WTC11 (cell line): Measurements from ENCODE around the gene CD82.
"Not testable (repeated sequence)": the region's sequence is repeated elsewhere in the genome, so short reads cannot be mapped to it uniquely, and the experiment has no call there.

Experiments used
- CTCF ChIP-seq: fragments of 200-600 bp; IDR thresholded peaks from 2 replicates; pipeline ENCODE4 v1.8.0; 2022; ENCODE audit warnings: antibody characterized with exemption
- E2F1 ChIP-seq: sonication (generic); formaldehyde crosslinking; IDR thresholded peaks from 2 replicates; pipeline ENCODE4 v1.8.0; 2022; ENCODE audit warnings: mild to moderate bottlenecking, missing genetic modification reagents
- FOXK1 ChIP-seq: sonication (generic); formaldehyde crosslinking; IDR thresholded peaks from 2 replicates; pipeline ENCODE4 v1.8.0; 2022; ENCODE audit warnings: mild to moderate bottlenecking, moderate library complexity, missing genetic modification reagents
- FOXP1 ChIP-seq: sonication (generic); formaldehyde crosslinking; IDR thresholded peaks from 2 replicates; pipeline ENCODE4 v1.8.0; 2022; ENCODE audit warnings: missing genetic modification reagents, mild to moderate bottlenecking, moderate library complexity, borderline replicate concordance
- IRF2 ChIP-seq: sonication (generic); formaldehyde crosslinking; IDR thresholded peaks from 2 replicates; pipeline ENCODE4 v1.8.0; 2022; ENCODE audit warnings: low read depth, missing genetic modification reagents, borderline replicate concordance
- JAZF1 ChIP-seq: fragments of 250-450 bp; sonication (Bioruptor Pico); IDR thresholded peaks from 2 replicates; pipeline ENCODE4 v1.9.0; 2021; ENCODE audit warnings: moderate library complexity, mild to moderate bottlenecking, inconsistent platforms
- MYBL2 ChIP-seq: sonication (generic); formaldehyde crosslinking; IDR thresholded peaks from 2 replicates; pipeline ENCODE4 v1.8.1; 2023; ENCODE audit warnings: mild to moderate bottlenecking, moderate library complexity, missing genetic modification reagents
- RELA ChIP-seq: sonication (generic); formaldehyde crosslinking; IDR thresholded peaks from 2 replicates; pipeline ENCODE4 v1.8.1; 2022; ENCODE audit warnings: missing genetic modification reagents, mild to moderate bottlenecking, borderline replicate concordance
- TEAD1 ChIP-seq: sonication (generic); formaldehyde crosslinking; IDR thresholded peaks from 2 replicates; pipeline ENCODE4 v1.8.0; 2022; ENCODE audit warnings: mild to moderate bottlenecking, missing genetic modification reagents
- ZBTB21 ChIP-seq: sonication (generic); formaldehyde crosslinking; IDR thresholded peaks from 2 replicates; pipeline ENCODE4 v1.8.1; 2023; ENCODE audit warnings: mild to moderate bottlenecking, missing genetic modification reagents, borderline replicate concordance
- ZNF121 ChIP-seq: sonication (generic); formaldehyde crosslinking; IDR thresholded peaks from 2 replicates; pipeline ENCODE4 v1.8.0; 2023; ENCODE audit warnings: missing genetic modification reagents
- ZNF416 ChIP-seq: fragments of 250-450 bp; sonication (Bioruptor Pico); IDR thresholded peaks from 2 replicates; pipeline ENCODE4 v1.9.0; 2021; ENCODE audit warnings: mild to moderate bottlenecking, inconsistent platforms

- TF ChIP-seq RELA (CRISPR knock-in tag); CTCF; ZNF121; ZNF416; TEAD1; ZBTB21; MYBL2 (CRISPR knock-in tag); IRF2 (CRISPR knock-in tag); FOXP1 (CRISPR knock-in tag); FOXK1 (CRISPR knock-in tag); E2F1 (CRISPR knock-in tag); JAZF1 (CRISPR knock-in tag): not testable (repeated sequence)
These were observed 5.5 kb upstream of the CD82 start for GRCh38 chr11:44559940-44560300.
